Neural cell (in vitro differentiated cells): ENCODE results near the gene SLC25A23.

Source experiments
- CTCF ChIP-seq: fragments of 450-650 bp; IDR thresholded peaks from 2 replicates; pipeline ENCODE4 v1.5.1; 2014; ENCODE audit warnings: antibody characterized with exemption, mild to moderate bottlenecking, moderate library complexity; ENCODE audit not compliant: poor library complexity, severe bottlenecking
- EZH2 ChIP-seq: fragments of 200-600, 300-800 bp; shearing (Covaris generic), sonication (generic); IDR thresholded peaks from 2 replicates; pipeline ENCODE4 v1.6.1; 2014; ENCODE audit warnings: antibody characterized with exemption, low read length, borderline replicate concordance, mild to moderate bottlenecking; ENCODE audit not compliant: insufficient read depth, poor library complexity, severe bottlenecking
- MXI1 ChIP-seq: fragments of 450-650 bp; conservative IDR thresholded peaks from 2 replicates; pipeline ENCODE4 v1.6.1; 2014; ENCODE audit warnings: antibody characterized with exemption, mild to moderate bottlenecking; ENCODE audit not compliant: poor library complexity, severe bottlenecking
- POLR2AphosphoS5 ChIP-seq: IDR thresholded peaks from 2 replicates; pipeline ENCODE4 v1.6.1; 2012
- RAD21 ChIP-seq: fragments of 450-650 bp; conservative IDR thresholded peaks from 2 replicates; pipeline ENCODE4 v1.6.1; 2014; ENCODE audit warnings: antibody characterized with exemption, mild to moderate bottlenecking, moderate library complexity

GRCh38 chr19:6443986-6444385, 15.6 kb downstream of the SLC25A23 start:
- TF ChIP-seq EZH2 (no peak), CTCF (no peak), POLR2AphosphoS5 (no peak), MXI1 (no peak), RAD21 (no peak)
